ENCODE results near the gene ASAP2.

Gene ASAP2

DNA sequence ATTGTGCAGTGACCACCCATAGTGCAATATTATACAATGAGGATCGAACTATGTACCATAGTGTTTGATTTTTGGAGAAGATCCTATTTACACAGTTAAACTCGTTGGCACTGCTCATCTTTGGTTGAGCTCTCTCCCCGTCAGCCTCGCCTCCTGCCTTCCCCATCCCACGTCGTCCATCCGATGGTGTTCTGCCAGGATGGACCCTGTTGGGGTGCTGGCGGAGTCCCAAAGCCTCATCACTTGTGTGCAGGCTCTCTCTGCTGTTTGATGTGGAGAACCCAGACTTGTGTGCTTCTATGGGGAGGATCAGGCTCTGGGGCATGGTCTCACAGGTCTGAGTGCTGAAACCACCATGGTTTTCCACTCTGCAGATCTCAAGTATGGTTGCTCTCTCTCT, 131.3 kb downstream of the ASAP2 start:
- H4K20me1 ChIP-seq (ENCODE audit: insufficient read depth), result no peaks in the 10 kb centered on the region
- TF ChIP-seq, protein P1, sequence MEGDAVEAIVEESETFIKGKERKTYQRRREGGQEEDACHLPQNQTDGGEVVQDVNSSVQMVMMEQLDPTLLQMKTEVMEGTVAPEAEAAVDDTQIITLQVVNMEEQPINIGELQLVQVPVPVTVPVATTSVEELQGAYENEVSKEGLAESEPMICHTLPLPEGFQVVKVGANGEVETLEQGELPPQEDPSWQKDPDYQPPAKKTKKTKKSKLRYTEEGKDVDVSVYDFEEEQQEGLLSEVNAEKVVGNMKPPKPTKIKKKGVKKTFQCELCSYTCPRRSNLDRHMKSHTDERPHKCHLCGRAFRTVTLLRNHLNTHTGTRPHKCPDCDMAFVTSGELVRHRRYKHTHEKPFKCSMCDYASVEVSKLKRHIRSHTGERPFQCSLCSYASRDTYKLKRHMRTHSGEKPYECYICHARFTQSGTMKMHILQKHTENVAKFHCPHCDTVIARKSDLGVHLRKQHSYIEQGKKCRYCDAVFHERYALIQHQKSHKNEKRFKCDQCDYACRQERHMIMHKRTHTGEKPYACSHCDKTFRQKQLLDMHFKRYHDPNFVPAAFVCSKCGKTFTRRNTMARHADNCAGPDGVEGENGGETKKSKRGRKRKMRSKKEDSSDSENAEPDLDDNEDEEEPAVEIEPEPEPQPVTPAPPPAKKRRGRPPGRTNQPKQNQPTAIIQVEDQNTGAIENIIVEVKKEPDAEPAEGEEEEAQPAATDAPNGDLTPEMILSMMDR (conservative IDR thresholded peaks at IDR 0.05; ENCODE audit: low read depth, low read length), result no peak
- no peaks in the 10 kb centered on the region for H3K27me3 ChIP-seq (ENCODE audit: insufficient read depth, low read depth)
- H3K4me3 ChIP-seq (IDR thresholded peaks at IDR 0.05; ENCODE audit: insufficient read depth, low read depth, low read length), result no peak overlapping the region
- peaks cover 9% of the 10 kb centered on the region for H3K4me1 ChIP-seq (ENCODE audit: low read depth, poor library complexity, severe bottlenecking)
- H3K27ac ChIP-seq, result no peak overlapping the region
- H2AFZ ChIP-seq (ENCODE audit: low read depth), result no peak overlapping the region
- H3K36me3 ChIP-seq (ENCODE audit: insufficient read depth), result no peaks in the 10 kb centered on the region
- no peak overlapping the region for H3K9ac ChIP-seq
- H3K4me2 ChIP-seq, result no peak overlapping the region
- no peaks in the 10 kb centered on the region for H3K79me2 ChIP-seq (ENCODE audit: insufficient read depth, low read depth)

DNA sequence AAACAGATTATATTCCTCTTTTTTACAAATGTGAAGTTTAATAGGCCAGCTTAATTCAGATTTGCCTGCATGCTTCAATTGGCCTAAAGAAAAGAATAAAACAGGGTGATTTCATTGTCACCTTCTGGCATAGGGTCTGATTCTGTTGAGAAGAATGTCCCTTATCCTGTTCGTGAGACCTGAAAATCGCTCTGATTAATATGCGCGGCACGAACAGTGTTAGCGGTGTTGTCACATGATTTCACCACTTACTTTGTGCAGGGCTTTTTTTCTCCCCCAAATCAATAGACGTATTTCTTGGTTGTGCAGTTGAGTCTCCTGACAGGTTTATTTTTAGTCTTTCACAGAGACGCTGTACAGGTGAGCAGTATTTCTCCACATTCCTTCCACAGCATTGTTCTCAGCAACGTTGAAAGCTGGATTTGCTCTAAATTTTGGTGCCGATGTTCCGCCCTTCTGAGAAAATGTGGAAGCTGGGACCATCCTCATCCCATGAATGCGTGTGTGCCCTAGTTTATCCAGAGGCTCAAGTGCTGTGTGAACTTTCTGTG, 134.8 kb downstream of the ASAP2 start:
- no peak overlapping the region for H3K27ac ChIP-seq
- H3K4me2 ChIP-seq, result no peak overlapping the region
- H3K4me1 ChIP-seq (ENCODE audit: low read depth, poor library complexity, severe bottlenecking), result no peaks in the 10 kb centered on the region
- no peak overlapping the region for H3K9ac ChIP-seq
- H3K36me3 ChIP-seq (ENCODE audit: insufficient read depth), result no peaks in the 10 kb centered on the region
- no peak overlapping the region for H2AFZ ChIP-seq (ENCODE audit: low read depth)
- TF ChIP-seq, protein P1 (conservative IDR thresholded peaks at IDR 0.05; ENCODE audit: low read depth, low read length), result no peak
- H3K79me2 ChIP-seq (ENCODE audit: insufficient read depth, low read depth), result no peaks in the 10 kb centered on the region
- H3K27me3 ChIP-seq (ENCODE audit: insufficient read depth, low read depth), result no peaks in the 10 kb centered on the region
- H4K20me1 ChIP-seq (ENCODE audit: insufficient read depth), result no peaks in the 10 kb centered on the region
- H3K4me3 ChIP-seq (IDR thresholded peaks at IDR 0.05; ENCODE audit: insufficient read depth, low read depth, low read length), result no peak overlapping the region

DNA sequence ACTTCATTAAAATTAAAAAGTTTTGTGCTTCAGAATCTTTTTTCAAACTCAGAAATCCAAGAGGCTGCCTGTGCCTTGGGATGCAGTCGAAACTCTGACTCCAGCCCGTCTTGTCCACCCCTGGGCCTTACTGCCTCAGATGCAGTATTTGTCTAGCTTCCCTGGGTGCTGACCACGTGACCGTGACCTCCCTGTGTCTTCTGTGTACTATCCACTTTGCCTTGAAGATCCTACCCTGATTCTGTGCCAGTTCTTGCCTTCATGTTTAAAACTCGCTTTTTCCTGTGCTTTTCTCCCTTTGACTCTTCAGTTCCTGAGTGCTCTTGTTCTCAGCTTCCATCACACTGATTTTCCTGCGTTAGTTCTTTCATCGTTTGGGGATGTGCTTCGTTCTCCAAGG, 136.0 kb downstream of the ASAP2 start:
- Histone ChIP-seq H4K20me1 (ENCODE audit: insufficient read depth) (no peaks in the 10 kb centered on the region), H3K9ac (no peak overlapping the region), H3K4me3 (IDR thresholded peaks at IDR 0.05; ENCODE audit: insufficient read depth, low read depth, low read length) (no peak overlapping the region), H3K4me1 (ENCODE audit: low read depth, poor library complexity, severe bottlenecking) (no peaks in the 10 kb centered on the region), H3K79me2 (ENCODE audit: insufficient read depth, low read depth) (no peaks in the 10 kb centered on the region), H3K27ac (no peak overlapping the region), H3K4me2 (no peak overlapping the region), H2AFZ (ENCODE audit: low read depth) (no peak overlapping the region), H3K27me3 (ENCODE audit: insufficient read depth, low read depth) (no peaks in the 10 kb centered on the region), H3K36me3 (ENCODE audit: insufficient read depth) (no peaks in the 10 kb centered on the region)
- TF ChIP-seq, protein P1 (conservative IDR thresholded peaks at IDR 0.05; ENCODE audit: low read depth, low read length), result no peak

DNA sequence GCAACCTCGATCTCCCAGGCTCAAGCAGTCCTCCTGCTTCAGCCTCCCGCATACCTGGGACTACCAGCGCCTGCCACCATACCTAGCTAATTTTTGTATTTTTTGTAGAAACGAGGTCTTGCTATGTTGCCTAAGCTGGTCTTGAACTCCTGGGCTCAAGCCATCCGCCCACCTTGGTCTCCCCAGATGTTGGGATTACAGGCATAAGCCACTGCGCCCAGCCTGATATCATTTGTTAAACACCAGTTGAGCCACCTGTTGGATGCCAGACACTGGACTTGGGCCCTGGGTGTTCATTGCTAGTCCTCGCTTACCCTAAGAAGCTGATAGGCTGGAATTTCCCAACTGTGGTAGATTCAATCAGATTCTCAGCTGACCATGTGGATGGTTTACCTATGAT, 136.9 kb downstream of the ASAP2 start:
- H3K4me2 ChIP-seq, result no peak overlapping the region

More for the DNA sequence above, 136.9 kb downstream of the ASAP2 start:
- Histone ChIP-seq H3K4me1 (ENCODE audit: low read depth, poor library complexity, severe bottlenecking) (no peaks in the 10 kb centered on the region), H3K79me2 (ENCODE audit: insufficient read depth, low read depth) (no peaks in the 10 kb centered on the region), H3K27ac (no peak overlapping the region), H3K36me3 (ENCODE audit: insufficient read depth) (no peaks in the 10 kb centered on the region), H2AFZ (ENCODE audit: low read depth) (no peak overlapping the region), H4K20me1 (ENCODE audit: insufficient read depth) (no peaks in the 10 kb centered on the region), H3K9ac (no peak overlapping the region), H3K4me3 (IDR thresholded peaks at IDR 0.05; ENCODE audit: insufficient read depth, low read depth, low read length) (no peak overlapping the region), H3K27me3 (ENCODE audit: insufficient read depth, low read depth) (no peaks in the 10 kb centered on the region)
- TF ChIP-seq, protein P1 (conservative IDR thresholded peaks at IDR 0.05; ENCODE audit: low read depth, low read length), result no peak

All from KMS-11 (cell line).